Esophagus squamous epithelium (tissue), 5 donors: ENCODE results near the gene PDZRN4. TPM values are rescaled to one million over a fixed set of nuclear protein-coding genes. Genes with fewer than 3 reads are reported as not detected.
"Not testable (repeated sequence)": the region's sequence is repeated elsewhere in the genome, so short reads cannot be mapped to it uniquely, and the experiment has no call there.

ENCODE experiments used
- DNase-seq: peaks from one replicate; lab custom pipeline; 2025; lab: John Stamatoyannopoulos, UW
- H3K27ac ChIP-seq, 4 donors: fragments of 200-600 bp; sonication (generic); one replicate each; pipeline ENCODE4 v1.5.1; 2016 to 2019; ENCODE audit warnings: mild to moderate bottlenecking in 1 of 4
- H3K27me3 ChIP-seq, 4 donors: fragments of 200-600 bp; sonication (generic); 1 replicate in 3 of 4; 2 replicates in 1 of 4; pipeline versions ENCODE4 v1.5.1 to v1.6.0; 2017 to 2021; ENCODE audit warnings: antibody characterized with exemption in 1 of 4
- H3K36me3 ChIP-seq, 3 donors: fragments of 200-600 bp; sonication (generic); one replicate each; pipeline ENCODE4 v1.5.1; 2016 to 2019
- H3K4me1 ChIP-seq, 3 donors: fragments of 200-600 bp; sonication (generic); one replicate each; pipeline ENCODE4 v1.5.1; 2017 to 2019
- H3K4me3 ChIP-seq, 4 donors: fragments of 200-600 bp; sonication (generic); 1 replicate in 3 of 4; 2 replicates in 1 of 4; pipeline ENCODE4 v1.5.1; 2016 to 2019; ENCODE audit warnings: mild to moderate bottlenecking in 2 of 4, moderate library complexity in 1 of 4
- H3K9me3 ChIP-seq, 3 donors: fragments of 200-600 bp; sonication (generic); one replicate each; pipeline ENCODE4 v1.5.1; 2016 to 2019
- CTCF ChIP-seq, 6 experiments: fragments of 450-650 bp in 4 of 6; fragments of 200-600 bp in 2 of 6; sonication (generic) in 2 of 6; IDR thresholded peaks; one replicate each; pipeline ENCODE4 v1.5.1; 2016 to 2019; ENCODE audit warnings: antibody characterized with exemption in 6 of 6, mild to moderate bottlenecking in 4 of 6, moderate library complexity in 4 of 6
- POLR2A ChIP-seq, 4 donors: fragments of 450-650 bp; IDR thresholded peaks; one replicate each; pipeline ENCODE4 v1.6.1; 2017; ENCODE audit warnings: antibody characterized with exemption in 4 of 4, mild to moderate bottlenecking in 4 of 4, moderate library complexity in 3 of 4
- WGBS, 2 donors: methylation state at CpG; one replicate each; pipeline ENCODE4 v1.1.5; 2018; 5-methylcytosine and 5-hydroxymethylcytosine counted together
- intact Hi-C: fragments of 100-400 bp; cut with DNase I; formaldehyde crosslinking; loops from one replicate; pipeline ENCODE4 v1.15.0; 2022
- total RNA-seq, 4 donors: library from RNA; depleted of rRNA; stranded (reverse); fragments of >200 nt; gene quantifications; one replicate each; pipeline ENCODE4 v1.1.0, GENCODE V29; 2016
- donor health status: DM: yes; HTN: yes; CAD: no.

Gene PDZRN4
- total RNA-seq, 4 donors from 2014 or later: 0.31 to 22.5 (median 2.1) TPM

- H3K9me3 ChIP-seq: no peaks in the 10 kb centered on the region
- no peak for TF ChIP-seq POLR2A (IDR thresholded peaks at IDR 0.05)
- no peak for TF ChIP-seq CTCF (IDR thresholded peaks at IDR 0.05)
- no peak overlapping the region for H3K4me3 ChIP-seq
- H3K36me3 ChIP-seq: no peaks in the 10 kb centered on the region
- no peak for DNase-seq
- peaks cover 0 to under 1% (median 0%) of the 10 kb centered on the region in 3 donors for H3K4me1 ChIP-seq
- WGBS, 2 donors: 49 to 53% methylated on average over 5 of the region's 5 CpGs
- peaks cover 0 to 12% (median 0%) of the 10 kb centered on the region in 4 donors for H3K27me3 ChIP-seq
- H3K27ac ChIP-seq: no peak overlapping the region
- intact Hi-C loops: no loop called here
Observed at GRCh38 chr12:41162461-41162860, 25.7 kb upstream of the PDZRN4 start.

GRCh38 chr12:41167701-41168100 is 20.4 kb upstream of the PDZRN4 start:
- no peak for DNase-seq
- WGBS, 2 donors: 44 to 50% methylated on average over 1 of the region's 1 CpG
- no peaks in the 10 kb centered on the region for H3K9me3 ChIP-seq
- peaks cover 0 to 26% (median 0%) of the 10 kb centered on the region in 4 donors for H3K27me3 ChIP-seq
- H3K27ac ChIP-seq: no peak overlapping the region
- no peaks in the 10 kb centered on the region for H3K36me3 ChIP-seq
- intact Hi-C loops: no loop called here
- H3K4me1 ChIP-seq: peaks cover 0 to 7% (median 0%) of the 10 kb centered on the region in 3 donors
- no peak for TF ChIP-seq POLR2A (IDR thresholded peaks at IDR 0.05)
- no peak for TF ChIP-seq CTCF (IDR thresholded peaks at IDR 0.05)
- H3K4me3 ChIP-seq: no peak overlapping the region

- no peak for TF ChIP-seq POLR2A (IDR thresholded peaks at IDR 0.05)
- no peak for TF ChIP-seq CTCF (IDR thresholded peaks at IDR 0.05)
Observed at GRCh38 chr12:41174602-41175001, 13.5 kb upstream of the PDZRN4 start.

GRCh38 chr12:41179507-41179906 is 8.6 kb upstream of the PDZRN4 start:
- H3K36me3 ChIP-seq, DNase-seq, intact Hi-C loops, H3K9me3 ChIP-seq, H3K27ac ChIP-seq, H3K27me3 ChIP-seq, H3K4me3 ChIP-seq, H3K4me1 ChIP-seq: not testable (repeated sequence)
- WGBS, 2 donors: 64 to 88% methylated on average over 1 of the region's 1 CpG

More at GRCh38 chr12:41174602-41175001, 13.5 kb upstream of the PDZRN4 start:
- DNase-seq: no peak
- WGBS, 2 donors: 47 to 68% methylated on average over 2 of the region's 2 CpGs
- H3K9me3 ChIP-seq: no peaks in the 10 kb centered on the region
- peaks cover 0 to 12% (median 0%) of the 10 kb centered on the region in 4 donors for H3K27me3 ChIP-seq
- H3K36me3 ChIP-seq: no peaks in the 10 kb centered on the region
- H3K27ac ChIP-seq: no peak overlapping the region
- intact Hi-C loops: no loop called here
- H3K4me3 ChIP-seq: no peak overlapping the region
- H3K4me1 ChIP-seq: no peaks in the 10 kb centered on the region

- DNase-seq: no peak
- Histone ChIP-seq H3K4me3 (no peak overlapping the region), H3K27ac (no peak overlapping the region), H3K4me1 (peaks cover 7 to 23% (median 9%) of the 10 kb centered on the region in 3 donors), H3K9me3 (no peaks in the 10 kb centered on the region), H3K27me3 (peaks cover 0 to 30% (median 9%) of the 10 kb centered on the region in 4 donors), H3K36me3 (no peaks in the 10 kb centered on the region)
- TF ChIP-seq POLR2A (IDR thresholded peaks at IDR 0.05) (no peak), CTCF (IDR thresholded peaks at IDR 0.05) (no peak)
- intact Hi-C loops: no loop called here
Observed at GRCh38 chr12:41184864-41185263, 3.3 kb upstream of the PDZRN4 start.

- Histone ChIP-seq H3K4me3 (no peak overlapping the region), H3K9me3 (no peaks in the 10 kb centered on the region), H3K27ac (no peak overlapping the region), H3K27me3 (peaks cover 0 to 41% (median 9%) of the 10 kb centered on the region in 4 donors), H3K36me3 (no peaks in the 10 kb centered on the region), H3K4me1 (peaks cover 7 to 28% (median 9%) of the 10 kb centered on the region in 3 donors)
- DNase-seq: no peak
- intact Hi-C loops: no loop called here
- TF ChIP-seq CTCF (IDR thresholded peaks at IDR 0.05): no peak
- WGBS, 2 donors: 39 to 48% methylated on average over 3 of the region's 3 CpGs
Observed at GRCh38 chr12:41186026-41186425, 2.1 kb upstream of the PDZRN4 start.
